A549 (cell line): ENCODE results near the gene EFCAB11. TPM values are rescaled to one million over a fixed set of nuclear protein-coding genes. Genes with fewer than 3 reads are reported as not detected.
A peak's percentile ranks its signal among the peaks of the same experiment; 100 is the strongest.

ENCODE experiments used
- ATAC-seq, 2 experiments: fragments of 200-7000 bp in 1 of 2; fragments of >200 bp in 1 of 2; cut with Nextera tagmentation in 1 of 2; cut with Tn5 transposase in 1 of 2; 3 replicates each; pipeline versions ENCODE4 v1.8.0 to v1.9.1; 2018 to 2020; ENCODE audit warnings: mild to moderate bottlenecking in 1 of 2, moderate library complexity in 1 of 2
- CTCF ChIA-PET: fragments of 300-600 bp; sonication (Branson Sonifier 250); formaldehyde crosslinking; extraction: SDS; loops from one replicate; lab custom pipeline; 2021; ENCODE audit warnings: antibody characterized with exemption, inconsistent platforms; lab: Yijun Ruan, JAX
- POLR2A ChIA-PET: fragments of 350-600 bp; formaldehyde crosslinking; extraction: SDS; loops from one replicate; lab custom pipeline; 2021; ENCODE audit warnings: antibody characterized with exemption, inconsistent platforms; lab: Yijun Ruan, JAX
- DNase-seq, 2 experiments: peaks; one replicate each; pipeline versions ENCODE4 v3.0.0 to v3.0.0-alpha.2; 2011 to 2016; ENCODE audit warnings: low read depth in 1 of 2, low spot score in 1 of 2
- FAIRE-seq: peaks from 2 replicates; lab custom pipeline; 2011; peaks lifted over from hg19 to GRCh38; lab: Jason Lieb, UNC
- H3K27ac ChIP-seq, 2 experiments: fragments of >200 bp; sonication (Bioruptor Twin); formaldehyde crosslinking; 3 replicates each; pipeline ENCODE4 v1.5.1; 2016 to 2017
- H3K4me1 ChIP-seq: fragments of >200 bp; sonication (Bioruptor Twin); formaldehyde crosslinking; 3 replicates; pipeline ENCODE4 v1.6.1; 2016
- H3K4me2 ChIP-seq: fragments of >200 bp; sonication (Bioruptor Twin); formaldehyde crosslinking; 3 replicates; pipeline ENCODE4 v1.6.1; 2016
- H3K4me3 ChIP-seq: fragments of >200 bp; sonication (Bioruptor Twin); formaldehyde crosslinking; 3 replicates; pipeline ENCODE4 v1.5.1; 2016
- H3K9me3 ChIP-seq: fragments of >200 bp; sonication (Bioruptor Twin); formaldehyde crosslinking; 3 replicates; pipeline ENCODE4 v1.6.1; 2016
- CBX8 ChIP-seq: fragments of 200-600 bp; sonication (generic); IDR thresholded peaks from 2 replicates; pipeline ENCODE4 v1.6.1; 2016
- CEBPB ChIP-seq, 2 experiments: fragments of >200 bp in 1 of 2; sonication (Bioruptor Twin) in 1 of 2; formaldehyde crosslinking in 1 of 2; IDR thresholded peaks; 2 replicates each; pipeline ENCODE4 v1.6.1; 2012 to 2016
- CHD4 ChIP-seq: fragments of 200-600 bp; sonication (generic); IDR thresholded peaks from 2 replicates; pipeline ENCODE4 v1.6.1; 2016; ENCODE audit warnings: antibody characterized with exemption, mild to moderate bottlenecking, borderline replicate concordance
- E2F6 ChIP-seq: IDR thresholded peaks from 2 replicates; pipeline ENCODE4 v1.6.1; 2012; ENCODE audit warnings: low read depth, borderline replicate concordance
- EHF ChIP-seq: fragments of 250-450 bp; sonication (Bioruptor Pico); IDR thresholded peaks from 2 replicates; pipeline ENCODE4 v1.5.0; 2020; ENCODE audit warnings: mild to moderate bottlenecking
- FOSB ChIP-seq: fragments of 250-450 bp; sonication (Bioruptor Pico); IDR thresholded peaks from 2 replicates; pipeline ENCODE4 v1.5.0; 2020; ENCODE audit warnings: mild to moderate bottlenecking, moderate library complexity
- FOSL2 ChIP-seq, 2 experiments: fragments of 450-650 bp in 1 of 2; fragments of >200 bp in 1 of 2; sonication (Bioruptor Twin) in 1 of 2; formaldehyde crosslinking; IDR thresholded peaks; 2 replicates each; pipeline versions ENCODE4 v1.5.0 to v1.6.1; 2016 to 2020; ENCODE audit warnings: mild to moderate bottlenecking in 1 of 2, moderate library complexity in 1 of 2
- HMGXB4 ChIP-seq: fragments of 250-450 bp; sonication (Bioruptor Pico); IDR thresholded peaks from 2 replicates; pipeline ENCODE4 v1.5.0; 2021; ENCODE audit warnings: mild to moderate bottlenecking, moderate library complexity, borderline replicate concordance
- HOXA7 ChIP-seq: fragments of 250-450 bp; sonication (Bioruptor Pico); IDR thresholded peaks from 2 replicates; pipeline ENCODE4 v1.5.0; 2020; ENCODE audit warnings: mild to moderate bottlenecking, moderate library complexity
- HOXB5 ChIP-seq: fragments of 250-450 bp; sonication (Bioruptor Pico); IDR thresholded peaks from 2 replicates; pipeline ENCODE4 v1.5.0; 2020; ENCODE audit warnings: mild to moderate bottlenecking, moderate library complexity
- KDM5A ChIP-seq: fragments of 200-600 bp; sonication (generic); IDR thresholded peaks from 2 replicates; pipeline ENCODE4 v1.6.1; 2016; ENCODE audit warnings: antibody characterized with exemption, mild to moderate bottlenecking
- MAFK ChIP-seq: fragments of 450-650 bp; IDR thresholded peaks from 2 replicates; pipeline ENCODE4 v1.6.1; 2014; ENCODE audit not compliant: partially characterized antibody
- MYC ChIP-seq: IDR thresholded peaks from 2 replicates; pipeline ENCODE4 v1.6.1; 2012; ENCODE audit warnings: mild to moderate bottlenecking, inconsistent platforms, low read length, improper control_type of control experiment, borderline replicate concordance
- NFE2L2 ChIP-seq: fragments of 150-350 bp; conservative IDR thresholded peaks from 2 replicates; pipeline ENCODE4 v1.6.1; 2014; ENCODE audit warnings: low read length
- NPAS2 ChIP-seq: fragments of 250-450 bp; sonication (Bioruptor Pico); IDR thresholded peaks from 2 replicates; pipeline ENCODE4 v1.8.0; 2022; ENCODE audit warnings: mild to moderate bottlenecking, moderate library complexity, borderline replicate concordance
- POLR2A ChIP-seq: IDR thresholded peaks from 2 replicates; pipeline ENCODE4 v1.6.1; 2012; ENCODE audit warnings: mild to moderate bottlenecking, low read length
- POLR2AphosphoS2 ChIP-seq: conservative IDR thresholded peaks from 2 replicates; pipeline ENCODE4 v1.6.1; 2012; ENCODE audit warnings: low read length, improper control_type of control experiment, inconsistent platforms
- SREBF2 ChIP-seq: fragments of 450-650 bp; IDR thresholded peaks from 2 replicates; pipeline ENCODE4 v1.6.1; 2014; ENCODE audit warnings: mild to moderate bottlenecking, moderate library complexity
- WGBS: methylation state at CpG from one replicate; pipeline ENCODE4 v1.1.6; 2017; ENCODE audit errors: missing lambda C conversion rate; 5-methylcytosine and 5-hydroxymethylcytosine counted together
- polyA plus RNA-seq, 4 experiments: library from polyadenylated mRNA; depleted of rRNA in 3 of 4; stranded (reverse); fragments of >200 nt; fragmentation: RNase III in 1 of 4; extraction: RNeasy Plus Mini Kit Qiagen cat#74134 plus additional on column Dnase treatment in 1 of 4; gene quantifications; 2 replicates in 3 of 4; 3 replicates in 1 of 4; pipeline ENCODE4 v1.2.3, GENCODE V29; 2011 to 2017
- TF ChIP-seq, protein P1 (sequence below): fragments of 150-350 bp; IDR thresholded peaks from 2 replicates; pipeline ENCODE4 v1.6.1; 2014; ENCODE audit warnings: low read depth, mild to moderate bottlenecking, low read length
- TF ChIP-seq, protein P2 (sequence below): IDR thresholded peaks from 2 replicates; pipeline ENCODE4 v1.6.1; 2012

Gene EFCAB11
- polyA plus RNA-seq, 2 of the 4 experiments (the other 2 are of a cell fraction) = 18.8 to 19.6 TPM

DNA sequence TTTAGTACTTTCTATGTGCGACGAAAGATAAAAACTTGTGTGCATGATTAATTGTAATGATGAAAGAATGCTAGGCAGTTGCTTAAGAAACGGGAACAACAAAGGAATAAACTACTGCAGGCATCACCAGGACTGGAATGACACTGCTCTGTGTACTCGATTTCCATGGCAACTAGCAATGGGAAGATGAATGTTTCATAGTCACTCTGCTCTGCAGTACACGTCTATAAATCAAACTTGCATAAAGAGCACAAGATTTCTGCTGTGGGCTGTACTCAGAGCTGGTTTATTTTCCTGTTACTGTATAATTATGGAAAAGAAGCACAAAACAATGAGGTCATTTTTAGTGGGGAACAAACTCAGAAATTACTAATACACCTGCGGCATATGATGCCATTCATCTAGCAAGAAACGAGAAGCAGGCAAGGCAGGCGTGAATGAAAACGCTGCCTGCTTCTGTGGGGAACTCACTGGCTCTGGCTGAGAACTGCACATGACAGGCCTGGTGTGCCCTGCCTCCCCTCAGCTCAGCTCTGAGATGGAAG is 41.8 kb downstream of the EFCAB11 start:
- peak; percentile 85 for TF ChIP-seq HOXB5 (CRISPR knock-in tag)
- TF ChIP-seq SREBF2 = no peak
- no peak for TF ChIP-seq FOSL2 (IDR thresholded peaks at IDR 0.05)
- TF ChIP-seq FOSL2 (CRISPR knock-in tag; IDR thresholded peaks at IDR 0.05) = peak; percentile 76
- peak; percentile 35 to 49; a peak in 2 of 4 replicates for TF ChIP-seq CEBPB (IDR thresholded peaks at IDR 0.05)
- DNase-seq (peak; percentile 66 to 87), ATAC-seq (peak; percentile 83 to 91), FAIRE-seq (no peak)
- CTCF ChIA-PET = interaction anchor here (1.1 to 3.9 kb wide), 4 partner anchors 27 to 886 kb away, joined by 3 to 23 read pairs (median 8); no protein-coding TSS in a partner anchor
- POLR2A ChIA-PET = no interaction called here
- peak overlapping the region; percentile 67 for H3K4me2 ChIP-seq
- WGBS = 51% methylated on average over 9 of the region's 9 CpGs
- peaks cover 35% of the 10 kb centered on the region for H3K4me1 ChIP-seq
- no peak overlapping the region for H3K4me3 ChIP-seq
- no peaks in the 10 kb centered on the region for H3K9me3 ChIP-seq
- peak overlapping the region; percentile 52 to 59; a peak in 5 of 6 replicates for H3K27ac ChIP-seq

GRCh38 chr14:89912221-89912620 is 42.3 kb downstream of the EFCAB11 start:
- H3K27ac ChIP-seq = peak overlapping the region; percentile 59 to 78
- FAIRE-seq = no peak
- CTCF ChIA-PET = interaction anchor here (3.9 kb wide), 1 partner anchor 872 kb away, joined by 14 read pairs; no protein-coding TSS in a partner anchor

DNA sequence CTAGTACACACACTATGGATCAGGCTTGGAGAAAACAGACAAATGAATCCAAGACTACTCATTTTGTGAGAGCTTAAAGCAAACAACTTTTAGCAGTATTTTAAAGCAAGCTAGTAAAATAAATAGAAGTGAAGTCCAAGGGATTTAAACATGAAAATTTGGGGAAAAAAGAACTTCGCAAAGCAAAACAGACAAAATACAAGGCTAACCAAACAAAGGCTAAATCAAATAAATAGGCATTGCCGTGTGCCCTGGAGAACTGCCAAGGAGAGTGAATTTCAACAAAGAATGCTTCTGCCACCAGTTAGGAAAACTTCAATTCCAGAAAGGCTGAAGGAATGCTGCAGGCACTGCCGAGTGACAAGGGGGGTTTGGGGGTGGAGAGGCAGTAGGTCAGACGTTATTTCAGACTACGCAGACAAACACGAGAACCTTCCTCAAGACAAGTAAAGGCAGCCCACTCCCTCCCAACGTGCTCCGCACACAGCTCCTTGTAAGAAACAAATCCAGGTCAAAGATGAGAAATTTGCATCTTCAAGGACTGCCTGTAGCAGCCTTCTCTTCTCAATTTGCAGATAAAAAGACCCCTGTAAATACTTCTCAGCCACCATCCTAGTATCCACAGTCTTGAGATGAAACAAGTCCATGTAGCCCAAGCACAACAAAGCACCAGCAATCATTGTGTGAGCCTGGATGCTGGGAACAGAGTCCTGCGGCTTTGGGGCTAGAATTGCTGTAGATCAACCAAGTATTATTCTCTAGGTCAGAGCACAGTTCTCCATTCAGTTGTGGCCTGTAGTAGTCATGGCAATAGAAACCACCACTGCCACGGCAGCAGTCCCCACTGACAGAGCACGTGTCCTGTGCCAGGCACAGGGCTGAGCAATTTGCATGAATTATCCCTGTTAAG is 43.3 kb downstream of the EFCAB11 start:
- peaks cover 35% of the 10 kb centered on the region for H3K4me1 ChIP-seq
- H3K27ac ChIP-seq = peak overlapping the region; percentile 59 to 78
- TF ChIP-seq MYC = no peak
- no peak for TF ChIP-seq HOXB5 (CRISPR knock-in tag)
- TF ChIP-seq HMGXB4 (CRISPR knock-in tag) = no peak
- TF ChIP-seq NFE2L2 = no peak
- no peak for TF ChIP-seq POLR2A
- no peak for TF ChIP-seq CHD4
- no peak for TF ChIP-seq CBX8
- no peak for TF ChIP-seq FOSL2 (IDR thresholded peaks at IDR 0.05)
- no peak for TF ChIP-seq FOSL2 (CRISPR knock-in tag; IDR thresholded peaks at IDR 0.05)
- no peak for TF ChIP-seq MAFK
- H3K4me3 ChIP-seq = 0 out of 3 replicates have a peak overlapping the region, but pooled peaks have one; percentile 4
- ChIA-PET POLR2A (no interaction called here), CTCF (interaction anchor here (0.8 to 3.9 kb wide), 6 partner anchors 12 to 884 kb away, joined by 3 to 14 read pairs (median 4); no protein-coding TSS in a partner anchor)
- ATAC-seq = peak; percentile 33 to 55; a peak in 4 of 6 replicates
- no peaks in the 10 kb centered on the region for H3K9me3 ChIP-seq
- peak overlapping the region; percentile 67 for H3K4me2 ChIP-seq
- no peak for FAIRE-seq
- DNase-seq = peak in 1 of 2 experiments; percentile 60
- 35% methylated on average over 11 of the region's 11 CpGs for WGBS

More at GRCh38 chr14:89912221-89912620, 42.3 kb downstream of the EFCAB11 start:
- WGBS = 66% methylated on average over 2 of the region's 2 CpGs
- POLR2A ChIA-PET = no interaction called here
- H3K4me2 ChIP-seq = peak overlapping the region; percentile 67
- TF ChIP-seq POLR2AphosphoS2 (no peak), E2F6 (no peak), SREBF2 (no peak), FOSB (no peak), EHF (no peak), KDM5A (no peak), HOXA7 (no peak), NPAS2 (CRISPR knock-in tag) (no peak)
- TF ChIP-seq, protein P1, sequence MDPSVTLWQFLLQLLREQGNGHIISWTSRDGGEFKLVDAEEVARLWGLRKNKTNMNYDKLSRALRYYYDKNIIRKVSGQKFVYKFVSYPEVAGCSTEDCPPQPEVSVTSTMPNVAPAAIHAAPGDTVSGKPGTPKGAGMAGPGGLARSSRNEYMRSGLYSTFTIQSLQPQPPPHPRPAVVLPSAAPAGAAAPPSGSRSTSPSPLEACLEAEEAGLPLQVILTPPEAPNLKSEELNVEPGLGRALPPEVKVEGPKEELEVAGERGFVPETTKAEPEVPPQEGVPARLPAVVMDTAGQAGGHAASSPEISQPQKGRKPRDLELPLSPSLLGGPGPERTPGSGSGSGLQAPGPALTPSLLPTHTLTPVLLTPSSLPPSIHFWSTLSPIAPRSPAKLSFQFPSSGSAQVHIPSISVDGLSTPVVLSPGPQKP = no peak
- TF ChIP-seq, protein P2, sequence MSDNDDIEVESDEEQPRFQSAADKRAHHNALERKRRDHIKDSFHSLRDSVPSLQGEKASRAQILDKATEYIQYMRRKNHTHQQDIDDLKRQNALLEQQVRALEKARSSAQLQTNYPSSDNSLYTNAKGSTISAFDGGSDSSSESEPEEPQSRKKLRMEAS = no peak
- TF ChIP-seq, all 56 proteins: peak for 0
- Histone ChIP-seq H3K4me1 (peaks cover 35% of the 10 kb centered on the region), H3K4me3 (no peak overlapping the region), H3K9me3 (no peaks in the 10 kb centered on the region)
- ATAC-seq (no peak), DNase-seq (no peak)
